GM19025 (cell line): ENCODE data around the gene DDB1.

Experiments used
- ATAC-seq: cut with Tn5 transposase; IDR thresholded peaks from one replicate; pipeline ENCODE4 v1.9.1; 2021; ENCODE audit warnings: mild to moderate bottlenecking, low read depth, moderate library complexity; ENCODE audit not compliant: unreplicated experiment

Gene DDB1

GRCh38 chr11:61302550-61302949, 30.4 kb downstream of the DDB1 start:
- no peak for ATAC-seq

- ATAC-seq, result no peak
These were observed 34.2 kb downstream of the DDB1 start for GRCh38 chr11:61298663-61299244.

- ATAC-seq, result no peak
These were observed 35.2 kb downstream of the DDB1 start for GRCh38 chr11:61297746-61298145.

- no peak for ATAC-seq
These were observed 35.6 kb downstream of the DDB1 start for GRCh38 chr11:61297341-61297740.

- ATAC-seq, result no peak
These were observed 37.3 kb downstream of the DDB1 start for GRCh38 chr11:61295596-61295926.

DNA sequence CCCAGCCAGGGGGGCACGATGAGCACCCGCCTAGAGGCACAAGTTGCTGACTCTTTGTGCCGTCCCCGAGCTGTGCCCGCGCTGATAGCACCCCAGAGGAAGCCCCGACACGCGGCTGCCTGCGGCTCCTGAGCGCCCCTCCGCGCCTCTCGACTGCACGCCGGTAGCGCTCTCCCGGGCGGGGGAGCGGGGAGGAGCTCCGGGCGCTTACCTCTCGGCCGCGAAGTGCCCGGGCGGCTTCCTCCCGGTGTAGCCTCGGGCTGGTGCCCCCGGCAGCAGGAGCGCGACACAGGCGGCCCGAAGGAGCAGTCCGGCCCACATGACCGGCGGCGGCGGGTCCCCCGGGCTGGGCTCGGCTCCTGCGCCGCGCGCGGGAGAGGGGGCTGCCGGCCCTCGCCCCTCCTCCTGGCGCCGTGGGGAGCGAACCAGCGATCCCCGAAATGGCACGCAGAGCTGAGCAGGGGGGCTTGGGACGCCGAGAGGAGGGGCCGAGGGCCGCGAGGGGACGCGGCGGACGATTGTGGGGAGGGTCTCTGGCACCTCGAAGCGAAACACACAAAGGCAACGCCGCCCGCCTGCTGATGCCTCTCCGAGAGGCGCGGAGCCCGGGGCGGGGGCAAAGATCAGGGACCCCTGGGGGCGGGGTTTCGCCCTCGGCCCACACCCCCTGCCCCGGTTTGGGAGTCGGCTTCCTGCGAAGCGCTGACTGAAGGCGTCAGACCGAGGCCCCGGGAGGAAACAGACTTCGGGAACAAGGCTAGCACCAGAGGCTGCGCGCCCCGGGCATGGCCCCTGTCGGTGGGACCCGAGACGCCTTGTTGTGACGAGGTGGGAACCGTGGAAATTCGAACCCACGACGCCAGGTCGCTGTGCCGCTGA, 37.9 kb downstream of the DDB1 start, which contains the start of gene VWCE:
Gene VWCE, minus strand, starts transcription at position 600 of the 879 bp plus-strand sequence. Its CDS starts 279 bp downstream, at position 321.
- ATAC-seq, result peak; percentile 65

DNA sequence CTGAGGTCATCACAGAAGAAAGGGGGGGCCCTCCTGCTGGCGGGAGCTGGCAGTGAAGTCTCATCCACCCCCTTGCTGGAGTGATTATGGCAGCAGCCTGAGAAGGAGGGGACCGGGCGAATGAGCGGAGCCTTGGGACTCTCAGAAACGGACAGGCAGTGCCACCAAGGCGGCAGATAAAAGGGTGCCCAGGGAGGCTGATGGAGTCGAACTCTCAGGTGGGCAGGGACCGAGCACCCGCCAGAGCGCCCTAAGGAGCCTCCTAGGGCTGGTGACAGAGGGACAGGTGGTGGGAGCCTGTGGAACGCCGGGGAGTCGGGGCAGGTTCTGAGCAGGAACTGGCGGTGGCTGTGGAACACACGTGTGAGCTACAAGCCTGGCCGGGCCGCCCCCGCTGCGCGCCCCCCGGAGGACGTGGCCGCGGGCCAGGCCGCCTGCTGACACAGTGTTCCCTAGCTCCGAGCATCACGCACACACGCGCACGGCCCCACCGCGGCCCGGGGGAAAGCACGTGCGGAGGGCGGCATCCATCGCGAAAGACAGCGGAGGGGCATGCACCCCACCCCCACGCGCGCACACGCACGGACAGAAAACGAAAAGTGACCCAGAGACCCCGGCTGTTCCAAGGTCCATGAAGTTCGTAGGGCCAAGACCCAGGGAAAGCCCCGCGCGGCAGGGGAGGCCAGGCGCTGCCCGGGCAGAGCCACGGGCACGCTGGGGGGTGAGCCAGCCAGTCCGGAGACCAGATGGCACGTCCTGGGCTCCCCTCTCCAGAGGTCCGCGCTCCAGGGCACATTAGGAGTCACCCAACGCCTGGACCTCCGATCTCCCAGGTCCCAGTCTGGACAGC, 38.8 kb downstream of the DDB1 start:
- peak; percentile 38 for ATAC-seq

DNA sequence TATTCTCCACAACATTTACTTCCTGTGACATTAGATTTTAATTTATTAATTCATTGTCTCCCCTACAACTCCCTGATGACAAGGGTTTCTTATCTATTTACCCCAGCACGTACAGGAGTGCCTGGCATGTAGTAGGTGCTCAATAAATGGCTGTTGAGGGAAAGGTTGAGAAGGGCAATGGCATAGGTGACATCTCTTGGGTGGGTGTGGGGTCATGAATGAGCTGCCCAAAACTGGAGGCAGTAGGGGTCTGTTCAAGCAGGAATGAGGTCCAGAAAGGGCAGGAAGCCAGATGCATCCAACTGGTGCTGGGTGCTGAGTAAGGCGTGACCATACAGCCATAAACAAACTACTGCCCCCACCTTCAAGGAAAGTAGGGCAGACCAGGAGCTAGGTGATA, 40.5 kb downstream of the DDB1 start:
- ATAC-seq, result no peak

GRCh38 chr11:61290905-61291690, 41.8 kb downstream of the DDB1 start:
- no peak for ATAC-seq

DNA sequence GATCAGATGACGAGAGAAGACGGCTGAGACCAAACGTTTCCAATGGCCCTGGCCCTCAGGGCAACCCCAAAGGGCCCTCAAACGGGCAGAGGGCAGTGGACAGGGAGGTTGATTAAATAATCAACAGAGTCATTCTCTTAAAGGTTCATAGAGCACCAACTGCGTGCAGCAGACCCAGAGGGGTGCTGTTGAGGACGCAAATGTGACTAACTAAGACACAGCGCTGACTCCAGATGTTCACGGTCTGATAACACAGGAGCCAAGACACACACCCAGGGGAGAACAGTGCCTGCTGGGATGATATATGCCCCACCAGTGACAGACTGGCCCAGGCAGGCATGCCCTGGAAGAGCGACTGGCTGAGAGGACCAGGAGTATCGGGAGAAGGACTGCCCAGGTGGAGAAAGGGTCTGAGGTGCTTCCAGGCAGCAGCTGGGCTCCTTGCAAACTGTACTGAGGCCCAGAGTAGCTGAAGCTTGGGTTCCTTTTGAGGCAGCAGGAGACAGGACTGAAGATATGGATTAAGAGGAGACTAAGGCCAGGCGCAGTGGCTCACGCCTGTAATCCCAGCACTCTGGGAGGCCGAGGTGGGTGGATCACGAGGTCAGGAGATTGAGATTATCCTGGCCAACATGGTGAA, 45.4 kb downstream of the DDB1 start:
- ATAC-seq, result no peak

GRCh38 chr11:61283613-61284012, 49.3 kb downstream of the DDB1 start:
- no peak for ATAC-seq

DNA sequence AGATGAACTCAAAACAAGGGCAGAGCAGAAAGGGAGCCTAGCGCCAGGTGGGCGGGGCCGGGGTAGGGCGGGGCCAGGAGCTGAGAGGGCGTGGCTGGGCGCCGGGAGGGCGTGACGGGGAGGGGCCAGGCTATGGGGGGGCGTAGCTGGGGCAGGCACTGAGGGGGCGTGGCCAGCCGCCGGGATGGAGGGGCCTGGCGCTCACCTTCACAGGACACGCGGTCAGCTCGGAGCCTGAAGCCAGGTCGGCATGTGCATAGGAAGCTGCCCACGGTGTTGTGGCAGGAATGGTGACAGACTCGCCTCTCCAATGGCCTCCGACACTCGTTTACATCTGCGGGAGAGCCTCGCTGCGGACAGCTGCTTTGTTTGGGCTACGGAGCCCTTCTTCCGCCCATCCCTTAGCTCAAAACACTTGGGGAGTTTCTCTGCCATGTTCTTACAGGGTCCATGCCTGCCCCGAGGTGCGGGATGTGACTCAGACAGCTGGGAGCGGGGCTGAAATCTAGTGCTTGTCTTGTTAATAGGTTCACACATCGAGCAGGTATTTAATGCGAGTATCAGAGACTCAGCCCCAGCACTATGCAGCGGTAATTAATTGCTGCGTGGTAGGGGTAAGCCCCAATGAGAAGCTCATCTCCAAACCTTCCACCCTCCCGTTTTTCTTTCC, 51.2 kb downstream of the DDB1 start:
- no peak for ATAC-seq

GRCh38 chr11:61280883-61281580, 51.9 kb downstream of the DDB1 start:
- ATAC-seq, result no peak

DNA sequence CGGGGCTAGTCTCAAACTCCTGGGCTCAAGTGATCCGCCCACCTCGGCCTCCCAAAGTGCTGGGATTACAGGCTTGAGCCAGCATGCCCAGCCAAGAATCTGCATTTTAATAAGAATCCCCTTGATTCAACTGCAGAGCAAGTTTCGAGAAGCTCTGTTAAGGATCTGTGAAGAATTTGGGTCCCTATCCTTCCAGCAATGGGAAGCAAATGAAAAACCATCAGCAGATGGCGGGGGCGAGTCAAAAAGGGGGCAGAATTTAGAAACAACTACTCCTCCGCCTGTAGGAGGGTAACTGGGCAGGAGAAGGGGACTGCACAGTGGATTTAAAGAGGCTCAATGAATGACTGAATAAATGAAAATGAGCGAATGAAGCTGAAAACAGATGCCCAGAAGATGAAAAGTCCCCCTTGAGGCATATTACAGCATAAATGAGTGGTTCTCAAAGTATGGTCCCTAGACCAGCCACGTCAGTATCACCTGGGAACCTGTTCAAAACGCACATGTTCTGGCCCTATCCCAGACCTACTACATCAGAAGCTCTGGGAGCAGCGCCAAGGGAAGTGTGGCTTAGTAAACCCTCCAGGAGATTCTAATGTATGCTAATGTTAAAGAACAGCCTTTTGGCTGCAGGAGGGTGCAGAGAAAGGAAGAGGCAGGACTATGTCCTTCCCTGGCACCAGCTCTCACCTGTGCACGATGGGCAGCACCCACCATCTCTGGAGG, 52.8 kb downstream of the DDB1 start:
- no peak for ATAC-seq

DNA sequence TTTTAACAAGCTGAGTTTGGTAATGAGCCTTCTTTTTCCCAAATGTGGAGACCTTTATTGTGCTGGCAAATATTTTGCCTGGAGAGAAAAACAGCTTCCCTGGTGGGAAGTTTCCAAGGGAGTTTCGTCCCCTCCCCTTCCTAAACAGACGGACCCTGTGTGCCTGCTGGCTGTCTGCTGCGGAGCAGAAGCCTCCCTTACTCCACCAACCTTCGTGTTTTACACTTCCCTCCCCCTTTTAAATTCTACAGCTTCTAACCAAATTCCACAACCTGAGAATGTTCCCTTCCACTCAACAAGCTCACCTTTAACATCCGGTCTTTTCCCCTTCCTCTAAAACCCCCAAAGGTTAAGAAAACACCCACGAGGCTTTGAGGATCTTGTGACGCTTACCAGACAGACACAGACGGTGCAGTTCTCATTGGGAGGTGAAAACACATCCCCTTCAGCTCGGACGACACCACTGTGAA, 54.9 kb downstream of the DDB1 start:
- no peak for ATAC-seq

- ATAC-seq, result no peak
These were observed 55.5 kb downstream of the DDB1 start for GRCh38 chr11:61277186-61278000.

DNA sequence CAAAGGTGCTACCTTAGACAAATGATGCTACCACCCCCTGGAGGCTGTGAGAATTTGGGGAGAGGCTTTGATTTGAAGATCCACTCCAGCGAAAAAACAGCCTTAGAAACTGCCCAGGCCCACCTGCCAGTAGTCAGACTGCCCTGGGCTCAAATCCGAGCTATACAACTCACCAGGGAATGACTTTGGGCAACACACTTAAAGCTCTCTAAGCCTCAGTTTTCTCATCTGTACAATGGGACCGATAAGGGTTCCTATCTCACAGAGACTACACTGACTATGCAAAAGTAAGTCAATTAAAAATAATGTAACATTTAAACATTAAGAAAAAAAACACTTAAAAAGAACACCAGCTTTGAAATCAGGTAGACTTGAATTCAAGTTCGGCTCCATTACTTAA, 57.7 kb downstream of the DDB1 start:
- no peak for ATAC-seq
